Activated gamma-delta T cell treated with anti-CD3 and anti-CD28 coated beads, Interleukin-2, amount 50 U/mL, for 16 hours (primary cell): Measurements from ENCODE around the gene STK24.

Experiments used
- DNase-seq: peaks from one replicate; pipeline ENCODE4 v3.0.0-alpha.2; 2020; ENCODE audit warnings: low read depth

The STK24 gene

GRCh38 chr13:98530217-98530616 lies 46.7 kb downstream of the STK24 start:
- DNase-seq = no peak

- no peak for DNase-seq
Measured at GRCh38 chr13:98529171-98529570, 47.7 kb downstream of the STK24 start.

GRCh38 chr13:98528663-98529064 lies 48.2 kb downstream of the STK24 start:
- no peak for DNase-seq

- DNase-seq = no peak
Measured at GRCh38 chr13:98527526-98527925, 49.4 kb downstream of the STK24 start.

GRCh38 chr13:98526182-98526512 lies 50.8 kb downstream of the STK24 start:
- no peak for DNase-seq

- DNase-seq = no peak
Measured at GRCh38 chr13:98525456-98526181, 51.3 kb downstream of the STK24 start.

- DNase-seq = no peak
Measured at GRCh38 chr13:98524793-98525192, 52.1 kb downstream of the STK24 start.

GRCh38 chr13:98524391-98524790 lies 52.5 kb downstream of the STK24 start:
- DNase-seq = no peak

- no peak for DNase-seq
Measured at GRCh38 chr13:98523455-98524102, 53.3 kb downstream of the STK24 start.

- no peak for DNase-seq
Measured at GRCh38 chr13:98522371-98522770, 54.5 kb downstream of the STK24 start.

- DNase-seq = no peak
Measured at GRCh38 chr13:98521461-98522247, 55.3 kb downstream of the STK24 start.

- DNase-seq = no peak
Measured at GRCh38 chr13:98520674-98521449, 56.0 kb downstream of the STK24 start.

GRCh38 chr13:98519976-98520375 lies 56.9 kb downstream of the STK24 start:
- no peak for DNase-seq

- DNase-seq = no peak
Measured at GRCh38 chr13:98517576-98518310, 59.2 kb downstream of the STK24 start.

- DNase-seq = no peak
Measured at GRCh38 chr13:98515818-98516465, 61.0 kb downstream of the STK24 start.

- no peak for DNase-seq
Measured at GRCh38 chr13:98514288-98514687, 62.6 kb downstream of the STK24 start.

- no peak for DNase-seq
Measured at GRCh38 chr13:98513837-98514236, 63.1 kb downstream of the STK24 start.

GRCh38 chr13:98512774-98513665 lies 63.9 kb downstream of the STK24 start:
- no peak for DNase-seq

GRCh38 chr13:98511435-98511834 lies 65.5 kb downstream of the STK24 start:
- no peak for DNase-seq

- DNase-seq = no peak
Measured at GRCh38 chr13:98510156-98510509, 66.8 kb downstream of the STK24 start.
